ENCODE results near the gene TTLL6. TPM values are rescaled to one million over a fixed set of nuclear protein-coding genes. Genes with fewer than 3 reads are reported as not detected.
"Not testable (repeated sequence)": the region's sequence is repeated elsewhere in the genome, so short reads cannot be mapped to it uniquely, and the experiment has no call there.

Gene TTLL6
- total RNA-seq, 1 experiment from 2014 or later, result 2.1 TPM

DNA sequence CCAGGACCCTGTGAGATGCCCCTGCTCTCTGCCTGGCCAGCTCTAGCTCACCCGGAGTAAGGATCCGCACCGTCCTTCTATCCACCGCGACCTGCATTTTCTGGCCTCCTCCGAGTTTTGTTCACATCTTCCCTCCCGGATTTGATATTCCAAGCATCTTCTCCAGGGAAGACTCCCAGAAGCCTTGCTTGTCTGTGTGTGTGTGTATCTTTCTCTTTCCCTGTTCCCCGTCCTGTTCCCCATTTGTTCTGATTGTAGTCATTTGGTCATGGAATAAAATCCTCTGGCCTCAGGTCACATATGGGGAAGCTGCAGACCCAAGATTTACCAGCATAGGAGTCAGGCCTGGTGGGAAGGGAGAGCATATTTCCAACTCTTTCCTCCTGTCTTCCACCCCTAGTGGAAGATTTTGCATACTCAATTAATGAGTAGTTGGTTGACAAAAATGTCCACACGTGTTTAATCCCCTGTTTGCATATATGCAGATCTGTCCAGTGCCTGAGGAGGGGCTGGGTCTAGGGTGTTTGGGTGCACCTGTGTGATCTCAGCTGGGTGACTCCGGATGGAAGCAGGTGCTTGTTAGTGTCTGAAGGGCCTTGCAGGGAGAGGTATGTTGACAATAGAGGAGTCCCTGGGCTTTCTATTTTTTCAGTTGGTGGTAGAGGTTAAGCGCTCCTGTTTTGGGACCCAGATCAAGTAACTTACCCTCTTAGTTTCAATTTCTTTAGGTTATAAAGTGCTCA is 96.6 kb downstream of the TTLL6 start:
- in situ Hi-C loops (cut with HindIII; ENCODE audit: low pct_unique_long_range_greater_than_20kb, low sequenced_read_pairs), result no loop called here
- no peak for DNase-seq (ENCODE audit: low read depth, low spot score)

DNA sequence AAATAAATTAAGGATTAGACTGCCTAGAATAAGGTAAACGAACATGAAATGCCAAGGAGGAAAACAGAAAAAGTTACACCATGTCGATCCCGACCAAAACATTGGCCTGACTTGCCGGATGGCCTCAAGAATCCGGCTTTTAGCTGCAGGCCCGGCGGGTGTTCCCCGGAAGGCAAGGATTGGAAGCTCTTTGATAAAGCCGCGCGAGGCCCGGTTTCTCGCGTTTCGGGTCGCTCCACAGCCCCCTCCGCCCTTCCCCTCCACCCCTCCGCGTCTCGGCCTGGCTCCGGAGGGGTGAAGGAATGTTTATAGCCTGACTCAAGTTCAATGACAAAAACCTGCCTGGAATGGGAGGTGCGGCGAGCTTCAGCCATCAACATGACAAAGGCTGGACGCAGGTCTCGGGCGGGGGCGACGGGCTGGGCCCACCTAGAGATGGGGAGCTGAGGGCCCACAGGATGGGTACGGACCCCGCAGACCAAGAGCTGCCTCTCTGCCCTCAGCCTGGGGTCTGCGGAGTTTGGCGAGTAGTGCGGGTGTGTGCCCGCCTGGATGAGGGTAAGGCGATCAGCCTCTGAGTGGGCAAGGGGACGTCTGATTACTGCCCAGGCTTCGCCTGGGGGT is 97.3 kb downstream of the TTLL6 start:
- no peak for DNase-seq (ENCODE audit: low read depth, low spot score)
- in situ Hi-C loops (cut with HindIII; ENCODE audit: low pct_unique_long_range_greater_than_20kb, low sequenced_read_pairs), result no loop called here

GRCh38 chr17:48718761-48719641 is 98.0 kb downstream of the TTLL6 start:
- DNase-seq (ENCODE audit: low read depth, low spot score), result no peak
- in situ Hi-C loops (cut with HindIII; ENCODE audit: low pct_unique_long_range_greater_than_20kb, low sequenced_read_pairs), result no loop called here

- DNase-seq (ENCODE audit: low read depth, low spot score), result no peak
These were observed 98.7 kb downstream of the TTLL6 start for GRCh38 chr17:48718227-48718760.

GRCh38 chr17:48717367-48718226 is 99.4 kb downstream of the TTLL6 start:
- no peak for DNase-seq (ENCODE audit: low read depth, low spot score)
- in situ Hi-C loops (cut with HindIII; ENCODE audit: low pct_unique_long_range_greater_than_20kb, low sequenced_read_pairs), result no loop called here

More at GRCh38 chr17:48718227-48718760, 98.7 kb downstream of the TTLL6 start:
- in situ Hi-C loops (cut with HindIII; ENCODE audit: low pct_unique_long_range_greater_than_20kb, low sequenced_read_pairs), result no loop called here

- DNase-seq (ENCODE audit: low read depth, low spot score); in situ Hi-C loops (cut with HindIII; ENCODE audit: low pct_unique_long_range_greater_than_20kb, low sequenced_read_pairs): not testable (repeated sequence)
These were observed 100.5 kb downstream of the TTLL6 start for GRCh38 chr17:48716549-48716948.

DNA sequence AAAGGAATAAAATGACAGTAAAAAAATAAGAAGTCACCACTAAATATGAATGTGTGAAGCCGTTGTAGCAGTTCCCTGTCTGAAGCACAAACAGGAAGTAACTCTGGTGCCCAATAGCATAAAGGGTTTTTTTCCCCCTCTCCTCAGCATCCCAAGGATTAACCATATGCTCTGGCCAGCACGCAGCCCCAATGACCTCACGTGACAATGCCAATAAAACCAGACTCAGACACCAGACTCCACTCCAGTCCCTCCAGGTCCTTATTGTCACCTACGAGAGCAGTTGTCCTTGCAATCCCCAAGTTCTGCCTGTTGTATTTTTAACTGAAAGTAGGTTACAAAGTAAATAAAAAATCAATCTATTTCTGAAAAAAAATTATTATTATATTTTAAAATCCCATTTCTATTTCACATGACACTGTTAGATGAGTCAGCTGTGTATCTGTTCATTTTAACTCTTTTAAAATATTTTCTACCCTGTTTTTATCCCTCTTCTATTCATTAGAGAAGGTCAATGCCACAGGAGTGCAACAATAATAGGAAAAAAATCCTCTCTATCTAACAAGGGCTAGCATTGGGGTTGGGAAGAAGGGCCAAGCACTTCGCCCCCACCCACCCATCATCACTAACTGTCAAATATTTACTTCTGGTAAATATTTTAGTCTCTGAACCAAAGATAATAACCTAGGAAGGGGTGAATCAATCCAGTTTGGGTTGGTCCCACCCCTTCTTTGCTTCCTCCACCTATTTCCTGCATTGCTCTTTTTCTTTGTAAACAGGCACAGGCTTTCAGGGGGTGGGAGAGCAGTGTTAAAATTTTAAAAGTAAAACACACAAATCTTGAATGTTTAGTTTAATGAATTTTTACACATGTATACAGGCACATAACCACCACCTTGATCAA is 101.3 kb downstream of the TTLL6 start:
- DNase-seq (ENCODE audit: low read depth, low spot score), result peak; percentile 11
- in situ Hi-C loops (cut with HindIII; ENCODE audit: low pct_unique_long_range_greater_than_20kb, low sequenced_read_pairs), result no loop called here

Small RNA genes lying within 50 kb of the gene (small RNA-seq; reads per million reads assigned to genes)
- gene COX6B1P2 (0 reads per million in 2 experiments), gene MIR3185 (0 reads per million in 2 experiments), gene RF02132 (0 reads per million in 2 experiments), gene RF02133 (0 reads per million in 2 experiments), gene RN7SL125P (0 reads per million in 2 experiments)

Other genes starting within 250 kb of the TTLL6 start
- gene HOXB4, start 238.9 kb downstream of the TTLL6 start, total RNA-seq (2014; rRNA removed; shearing (Covaris generic)), result 0.16 and 0.48 TPM in 2 replicates
- 1.1 and 1.5 TPM in 2 replicates for gene HOXB3, start 227.0 kb downstream of the TTLL6 start, total RNA-seq (2014; rRNA removed; shearing (Covaris generic))
- gene HOXB5, start 223.4 kb downstream of the TTLL6 start, total RNA-seq (2014; rRNA removed; shearing (Covaris generic)), result not detected in 2 replicates
- gene HOXB6, start 212.2 kb downstream of the TTLL6 start, total RNA-seq (2014; rRNA removed; shearing (Covaris generic)), result 2.8 and 5.2 TPM in 2 replicates
- gene HOXB7, start 206.2 kb downstream of the TTLL6 start, total RNA-seq (2014; rRNA removed; shearing (Covaris generic)), result 8.9 and 12.1 TPM in 2 replicates
- gene HOXB8, start 201.9 kb downstream of the TTLL6 start, total RNA-seq (2014; rRNA removed; shearing (Covaris generic)), result 0.69 and 1.6 TPM in 2 replicates
- 2.2 and 3.3 TPM in 2 replicates for gene HOXB9, start 190.9 kb downstream of the TTLL6 start, total RNA-seq (2014; rRNA removed; shearing (Covaris generic))
- gene PRAC1, start 94.7 kb downstream of the TTLL6 start, total RNA-seq (2014; rRNA removed; shearing (Covaris generic)), result not detected in 2 replicates
- 0.56 and 0.71 TPM in 2 replicates for gene PRAC2, start 94.0 kb downstream of the TTLL6 start, total RNA-seq (2014; rRNA removed; shearing (Covaris generic))
- 3.7 and 4.8 TPM in 2 replicates for gene HOXB13, start 88.5 kb downstream of the TTLL6 start, total RNA-seq (2014; rRNA removed; shearing (Covaris generic))
- gene CALCOCO2, start 13.8 kb upstream of the TTLL6 start, total RNA-seq (2014; rRNA removed; shearing (Covaris generic)), result 29.1 and 37.7 TPM in 2 replicates
- gene ATP5MC1, start 75.6 kb upstream of the TTLL6 start, total RNA-seq (2014; rRNA removed; shearing (Covaris generic)), result 64.1 and 68.0 TPM in 2 replicates
- gene UBE2Z, start 91.2 kb upstream of the TTLL6 start, total RNA-seq (2014; rRNA removed; shearing (Covaris generic)), result 120 and 135 TPM in 2 replicates
- gene SNF8, start 127.6 kb upstream of the TTLL6 start, total RNA-seq (2014; rRNA removed; shearing (Covaris generic)), result 117 and 132 TPM in 2 replicates
- gene GIP, start 151.4 kb upstream of the TTLL6 start, total RNA-seq (2014; rRNA removed; shearing (Covaris generic)), result not detected in 2 replicates
- 8.6 and 9.4 TPM in 2 replicates for gene IGF2BP1, start 180.2 kb upstream of the TTLL6 start, total RNA-seq (2014; rRNA removed; shearing (Covaris generic))